Stimulated activated CD4-positive, alpha-beta T cell treated with anti-CD3 and anti-CD28 coated beads, Interleukin-1b, Interleukin-23, amount 100 ng/mL, for 4 hours (primary cell): Measurements from ENCODE around the gene GPRASP1.
A peak's percentile ranks its signal among the peaks of the same experiment; 100 is the strongest.
"Not testable (repeated sequence)": the region's sequence is repeated elsewhere in the genome, so short reads cannot be mapped to it uniquely, and the experiment has no call there.

ENCODE experiments used
- DNase-seq, 2 donors: peaks; one replicate each; pipeline ENCODE4 v3.0.0-alpha.2; 2020; ENCODE audit warnings: low read depth in 2 of 2

Gene GPRASP1

DNA sequence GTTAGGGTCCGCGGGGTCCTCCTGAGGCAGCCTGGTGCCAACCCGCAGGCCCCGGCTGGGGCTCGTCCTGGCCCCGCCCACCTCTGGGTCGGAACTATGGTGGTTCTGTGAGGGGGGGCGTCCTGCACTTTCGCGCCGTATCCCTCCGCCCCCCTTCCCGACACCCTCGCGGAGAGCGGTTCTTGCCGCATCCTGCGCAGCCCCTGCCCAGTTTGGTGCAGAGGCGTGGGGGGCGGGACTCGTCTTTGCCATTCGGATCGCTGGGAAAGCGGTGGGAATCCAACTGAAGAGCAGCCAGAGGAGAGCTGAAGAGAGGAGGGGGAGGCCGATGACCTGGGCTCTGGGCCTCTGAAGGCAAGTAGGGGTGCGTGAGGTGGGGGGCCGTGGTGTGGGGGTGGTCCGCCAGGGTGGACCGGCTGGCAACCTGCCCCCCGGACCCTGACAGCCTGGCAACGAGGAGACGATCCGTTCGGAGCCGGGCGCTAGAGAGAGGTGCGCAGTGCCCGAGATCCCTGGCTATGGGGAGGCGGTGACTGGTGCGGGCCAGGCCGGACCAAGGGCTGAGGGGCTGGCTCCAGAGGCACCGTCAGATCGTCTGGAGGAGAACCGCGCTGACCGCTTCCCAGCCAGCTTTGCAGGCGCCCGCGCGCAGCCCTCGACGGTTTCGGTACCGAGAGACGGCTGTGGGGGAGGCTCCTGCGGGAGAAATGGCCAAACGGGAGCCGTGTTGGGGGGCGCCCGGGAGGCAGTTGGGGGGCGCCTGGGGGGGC lies at the start of gene GPRASP1:
TSS of gene GPRASP1 (plus strand) at position 242 of the 770 bp plus-strand sequence. CDS start 2,431 bp downstream, outside the sequence.
- DNase-seq = peak; percentile 27 to 43

GRCh38 chrX:102604327-102604726 lies 47.0 kb upstream of the GPRASP1 start:
- DNase-seq = no peak

GRCh38 chrX:102606115-102606514 lies 45.2 kb upstream of the GPRASP1 start:
- no peak for DNase-seq

DNA sequence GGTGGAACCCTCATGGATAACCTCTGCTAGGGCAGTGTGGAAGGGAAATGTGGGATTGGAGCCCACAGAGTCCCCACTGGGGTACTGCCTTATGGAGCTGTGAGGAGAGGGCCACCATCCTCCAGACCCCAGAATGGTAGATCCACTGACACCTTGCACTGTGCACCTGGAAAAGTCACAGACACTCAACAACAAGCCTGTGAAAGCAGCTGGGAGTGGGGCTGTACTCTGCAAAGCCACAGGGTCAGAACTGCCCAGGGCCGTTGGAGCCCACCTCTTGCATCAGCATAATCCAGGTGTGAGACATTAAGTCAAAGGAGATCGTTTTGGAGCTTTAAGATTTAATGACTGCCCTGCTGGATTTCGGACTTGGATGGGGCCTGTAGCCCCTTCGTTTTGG lies 40.4 kb upstream of the GPRASP1 start:
- no peak for DNase-seq

DNA sequence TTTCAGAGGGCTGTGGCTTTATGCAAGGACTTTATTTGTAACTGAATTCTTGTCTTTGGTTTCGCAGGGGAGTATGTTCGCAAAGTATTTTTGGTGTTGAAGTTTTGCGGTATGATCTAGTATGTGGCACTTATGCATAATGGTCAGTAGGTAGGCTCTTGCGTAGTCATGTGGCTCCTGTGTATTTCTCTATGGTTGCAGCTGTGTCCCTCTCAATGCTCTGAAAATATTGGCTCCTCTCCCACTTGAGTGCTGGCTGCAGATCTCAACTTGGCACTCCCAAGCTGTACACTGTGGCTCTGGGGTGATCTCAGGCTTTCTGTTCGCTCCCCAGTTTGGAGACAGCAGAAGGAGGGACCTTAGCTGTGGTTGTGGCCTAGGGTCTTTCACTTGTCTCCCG lies 27.2 kb upstream of the GPRASP1 start:
- DNase-seq = no peak

DNA sequence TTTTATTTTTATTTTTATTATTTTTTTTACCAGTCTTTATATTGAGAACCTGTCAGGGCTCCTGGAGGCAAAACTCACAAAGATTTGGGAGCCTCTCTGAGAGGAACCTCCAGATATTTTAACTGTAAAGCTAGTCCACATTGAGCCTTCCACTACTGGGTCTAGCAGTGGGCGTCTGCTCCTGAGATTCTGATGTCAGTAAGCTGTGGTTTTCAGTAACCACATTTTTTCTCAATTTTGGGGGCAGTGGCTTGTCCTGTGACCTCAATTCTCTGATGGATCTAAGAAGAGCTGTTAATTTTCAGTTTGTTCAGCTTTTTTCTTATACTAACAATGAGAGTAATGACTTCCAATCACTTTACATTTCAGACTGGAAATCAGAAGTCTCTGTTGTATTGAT lies 23.6 kb upstream of the GPRASP1 start:
- DNase-seq = no peak

DNA sequence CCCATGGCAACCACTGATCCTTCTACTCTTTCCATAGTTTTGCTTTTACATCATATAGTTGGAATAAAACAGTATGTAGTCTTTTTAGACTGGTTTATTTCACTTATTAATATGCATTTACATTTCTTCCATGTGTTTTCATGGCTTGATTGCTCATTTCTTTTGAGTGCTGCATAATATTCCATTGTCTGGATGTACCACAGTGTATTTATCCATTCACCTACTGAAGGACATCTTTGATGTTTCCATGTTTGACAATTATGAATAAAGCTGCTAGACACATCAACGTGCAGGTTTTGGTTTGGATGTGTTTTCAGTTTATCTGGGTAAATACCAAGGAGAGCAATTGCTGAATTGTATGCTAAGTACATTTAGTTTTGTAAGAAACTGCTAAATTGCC lies 13.7 kb upstream of the GPRASP1 start:
- no peak for DNase-seq

DNA sequence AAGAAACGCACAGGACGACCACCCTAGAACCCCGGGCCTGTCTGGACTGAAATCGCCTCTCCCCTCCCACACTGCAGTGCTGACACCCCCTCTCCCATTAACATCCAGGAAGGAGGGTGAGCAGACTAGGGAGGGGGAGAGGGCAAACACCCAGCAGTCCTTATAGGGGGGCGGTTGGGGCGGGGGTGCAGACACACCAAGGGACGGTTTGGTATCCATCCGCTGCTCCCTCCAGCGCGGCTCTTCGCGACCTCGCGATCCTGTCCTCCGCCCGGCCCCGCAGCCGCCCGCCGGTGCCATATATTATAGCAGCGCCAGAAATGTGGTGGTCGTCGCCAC lies 411 bp upstream of the GPRASP1 start:
- DNase-seq = no peak

- DNase-seq = peak; percentile 2 to 46
Measured at GRCh38 chrX:102652031-102652688, 877 bp downstream of the GPRASP1 start.

DNA sequence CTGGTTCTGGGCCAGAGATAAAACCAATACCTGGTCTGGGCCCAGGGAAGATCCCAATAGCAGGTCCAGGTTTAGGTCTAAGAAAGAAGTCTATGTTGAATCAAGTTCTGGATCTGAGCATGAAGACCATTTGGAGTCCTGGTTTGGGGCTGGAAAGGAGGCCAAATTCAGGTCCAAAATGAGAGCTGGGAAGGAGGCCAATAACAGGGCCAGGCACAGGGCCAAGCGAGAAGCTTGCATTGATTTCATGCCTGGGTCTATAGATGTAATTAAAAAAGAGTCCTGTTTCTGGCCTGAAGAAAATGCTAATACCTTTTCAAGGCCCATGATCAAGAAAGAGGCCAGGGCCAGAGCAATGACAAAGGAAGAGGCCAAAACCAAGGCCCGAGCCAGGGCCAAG lies 3.4 kb downstream of the GPRASP1 start:
- no peak for DNase-seq

DNA sequence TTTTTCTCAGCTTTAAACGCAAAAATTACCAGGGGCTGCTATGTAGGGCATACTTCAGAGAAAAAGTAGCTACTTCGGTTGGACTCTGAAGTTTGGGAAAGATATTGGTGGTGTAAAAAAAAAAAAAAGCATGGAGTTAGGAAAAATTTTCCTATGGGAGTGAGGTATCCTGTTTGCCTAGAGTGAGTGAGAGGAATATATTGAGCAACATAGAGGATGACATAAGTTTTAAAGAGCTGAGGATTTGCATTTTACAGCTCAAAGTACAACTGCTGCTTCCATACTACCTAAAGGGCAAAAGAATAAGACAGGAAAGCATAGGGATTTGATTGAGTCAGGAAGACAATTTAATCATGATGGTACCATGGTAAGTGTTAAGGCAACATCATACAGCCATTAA lies 7.3 kb downstream of the GPRASP1 start:
- DNase-seq = no peak

DNA sequence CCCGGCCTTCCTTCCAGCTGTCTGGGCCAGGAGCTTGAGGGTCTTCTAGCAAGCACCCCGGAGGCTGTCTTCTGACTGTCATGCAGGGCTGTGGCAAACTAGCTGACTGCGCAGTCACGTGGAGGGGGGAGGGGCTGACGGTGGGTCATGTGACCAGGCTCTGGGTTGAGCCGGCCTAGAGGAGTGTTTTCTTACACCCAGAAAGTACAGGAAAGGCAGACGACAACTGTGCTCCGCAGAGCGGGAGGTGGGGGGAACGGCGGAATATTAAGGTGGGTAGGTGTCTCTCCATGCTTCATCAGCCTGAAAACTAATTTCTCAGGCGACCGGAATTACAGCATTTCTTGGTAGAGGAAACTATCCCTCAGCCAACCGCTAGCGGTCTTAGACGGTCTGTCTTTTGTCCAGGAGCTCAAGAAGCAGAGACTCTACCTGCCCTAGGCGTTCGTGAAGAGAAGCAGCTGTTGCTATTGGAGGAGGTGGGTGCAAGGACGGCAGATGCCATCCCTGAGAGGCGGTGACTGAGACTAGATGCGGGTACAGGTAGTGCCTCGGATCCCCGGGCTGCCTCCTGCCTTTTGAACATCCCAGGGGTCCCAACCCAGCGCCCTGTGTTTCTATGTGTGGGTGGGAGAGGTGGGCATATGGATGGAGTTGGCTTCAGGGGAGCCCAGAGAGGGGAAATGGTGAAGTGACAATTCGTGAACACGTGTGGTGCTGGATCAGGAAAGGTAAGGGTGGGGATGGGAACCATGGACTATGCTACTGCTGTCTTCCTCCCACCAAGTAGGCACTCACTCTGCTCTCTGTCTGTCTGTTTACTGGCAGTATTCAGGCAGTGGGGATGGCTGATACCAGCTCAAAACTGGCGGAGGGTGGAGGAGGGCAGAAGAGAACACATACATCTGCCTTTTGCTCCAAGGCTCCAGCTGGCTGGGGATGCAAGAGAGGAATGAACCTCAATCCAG lies 8.8 kb downstream of the GPRASP1 start:
- peak; percentile 66 to 79 for DNase-seq

GRCh38 chrX:102663820-102664219 lies 12.5 kb downstream of the GPRASP1 start:
- DNase-seq = not testable (repeated sequence)

- DNase-seq = not testable (repeated sequence)
Measured at GRCh38 chrX:102667034-102667433, 15.8 kb downstream of the GPRASP1 start.

DNA sequence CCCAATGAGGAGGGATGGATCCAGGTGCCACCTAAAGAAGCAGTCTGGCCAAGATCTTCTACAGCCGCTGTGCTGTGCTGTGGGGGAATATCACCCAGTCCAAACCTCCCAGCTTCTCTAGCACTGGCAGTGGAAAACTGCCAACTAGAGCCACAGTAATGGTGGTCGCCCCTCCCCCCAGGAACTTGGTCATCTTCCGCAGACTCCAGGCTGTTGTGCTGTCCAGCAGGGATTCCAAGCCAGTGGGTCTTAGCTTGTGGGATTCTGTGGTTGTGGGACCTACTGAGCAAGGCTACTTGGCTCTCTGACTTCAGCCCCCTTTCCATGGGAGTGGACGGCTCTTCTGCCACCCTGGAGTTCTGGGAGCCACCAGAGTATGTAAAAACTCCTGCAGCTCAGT lies 18.2 kb downstream of the GPRASP1 start:
- DNase-seq = no peak

DNA sequence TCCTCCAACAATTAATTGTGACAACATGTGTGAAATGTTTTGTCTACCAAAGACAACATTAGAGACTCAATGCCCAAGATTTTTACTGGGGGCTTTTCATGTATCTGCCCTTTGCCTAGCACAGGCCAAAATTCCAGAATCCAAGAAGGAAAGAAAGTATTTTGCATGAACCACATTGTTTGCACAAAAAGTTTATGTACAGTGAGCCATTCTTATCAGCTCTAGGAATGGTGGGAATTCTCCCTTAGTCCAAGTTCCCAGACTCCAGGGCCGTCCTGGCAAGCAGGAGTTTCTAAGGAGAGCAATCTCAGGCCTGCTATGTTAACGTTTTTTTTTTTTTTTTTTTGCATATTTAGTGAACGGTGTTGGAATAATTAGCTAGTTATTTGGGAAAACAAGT lies 21.6 kb downstream of the GPRASP1 start:
- DNase-seq = no peak

- not testable (repeated sequence) for DNase-seq
Measured at GRCh38 chrX:102677479-102677878, 26.2 kb downstream of the GPRASP1 start.

GRCh38 chrX:102684772-102685520 lies 33.7 kb downstream of the GPRASP1 start:
- no peak for DNase-seq

DNA sequence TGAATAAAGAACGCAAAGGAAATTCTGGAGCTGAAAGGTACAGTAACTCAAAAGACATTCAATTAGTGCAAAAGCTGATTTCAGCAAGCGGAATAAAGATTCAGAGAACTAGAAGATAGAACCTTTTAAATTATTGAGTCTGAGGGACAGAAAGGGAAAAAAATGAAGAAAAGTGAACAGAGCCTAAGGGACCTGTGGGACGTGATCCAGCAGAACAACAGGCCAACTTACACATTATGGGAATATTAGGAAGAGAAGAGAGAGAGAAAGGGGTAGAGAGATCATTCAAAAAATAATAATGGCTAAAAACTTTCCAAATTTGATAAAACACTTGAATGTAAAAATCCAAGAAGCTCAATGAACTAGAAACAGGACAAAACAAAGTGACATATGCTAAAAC lies 43.5 kb downstream of the GPRASP1 start:
- DNase-seq = no peak

DNA sequence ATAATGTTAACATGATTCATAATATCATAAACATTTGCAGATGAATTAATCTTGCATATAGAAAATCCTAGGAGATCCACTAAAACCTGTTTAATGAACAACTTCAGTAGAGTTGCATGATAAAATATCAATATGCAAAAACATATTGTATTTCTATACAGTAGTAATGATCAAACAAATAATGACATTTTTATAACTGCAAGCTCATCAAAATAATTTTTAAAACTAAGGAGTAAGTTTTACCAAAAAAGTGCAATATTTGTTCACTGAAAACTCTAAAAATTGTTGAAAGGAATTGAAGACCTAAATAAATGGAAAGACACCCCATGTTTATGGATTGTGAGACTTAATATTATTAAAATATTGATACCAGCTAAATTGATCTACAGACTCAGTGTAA lies 45.0 kb downstream of the GPRASP1 start:
- no peak for DNase-seq

- no peak for DNase-seq
Measured at GRCh38 chrX:102697494-102697893, 46.2 kb downstream of the GPRASP1 start.
